Measurements from ENCODE around the gene HIVEP2.
A peak's percentile ranks its signal among the peaks of the same experiment; 100 is the strongest.
"Not testable (repeated sequence)": the region's sequence is repeated elsewhere in the genome, so short reads cannot be mapped to it uniquely, and the experiment has no call there.

HIVEP2 gene, protein sequence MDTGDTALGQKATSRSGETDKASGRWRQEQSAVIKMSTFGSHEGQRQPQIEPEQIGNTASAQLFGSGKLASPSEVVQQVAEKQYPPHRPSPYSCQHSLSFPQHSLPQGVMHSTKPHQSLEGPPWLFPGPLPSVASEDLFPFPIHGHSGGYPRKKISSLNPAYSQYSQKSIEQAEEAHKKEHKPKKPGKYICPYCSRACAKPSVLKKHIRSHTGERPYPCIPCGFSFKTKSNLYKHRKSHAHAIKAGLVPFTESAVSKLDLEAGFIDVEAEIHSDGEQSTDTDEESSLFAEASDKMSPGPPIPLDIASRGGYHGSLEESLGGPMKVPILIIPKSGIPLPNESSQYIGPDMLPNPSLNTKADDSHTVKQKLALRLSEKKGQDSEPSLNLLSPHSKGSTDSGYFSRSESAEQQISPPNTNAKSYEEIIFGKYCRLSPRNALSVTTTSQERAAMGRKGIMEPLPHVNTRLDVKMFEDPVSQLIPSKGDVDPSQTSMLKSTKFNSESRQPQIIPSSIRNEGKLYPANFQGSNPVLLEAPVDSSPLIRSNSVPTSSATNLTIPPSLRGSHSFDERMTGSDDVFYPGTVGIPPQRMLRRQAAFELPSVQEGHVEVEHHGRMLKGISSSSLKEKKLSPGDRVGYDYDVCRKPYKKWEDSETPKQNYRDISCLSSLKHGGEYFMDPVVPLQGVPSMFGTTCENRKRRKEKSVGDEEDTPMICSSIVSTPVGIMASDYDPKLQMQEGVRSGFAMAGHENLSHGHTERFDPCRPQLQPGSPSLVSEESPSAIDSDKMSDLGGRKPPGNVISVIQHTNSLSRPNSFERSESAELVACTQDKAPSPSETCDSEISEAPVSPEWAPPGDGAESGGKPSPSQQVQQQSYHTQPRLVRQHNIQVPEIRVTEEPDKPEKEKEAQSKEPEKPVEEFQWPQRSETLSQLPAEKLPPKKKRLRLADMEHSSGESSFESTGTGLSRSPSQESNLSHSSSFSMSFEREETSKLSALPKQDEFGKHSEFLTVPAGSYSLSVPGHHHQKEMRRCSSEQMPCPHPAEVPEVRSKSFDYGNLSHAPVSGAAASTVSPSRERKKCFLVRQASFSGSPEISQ (N-terminal part only)

DNA sequence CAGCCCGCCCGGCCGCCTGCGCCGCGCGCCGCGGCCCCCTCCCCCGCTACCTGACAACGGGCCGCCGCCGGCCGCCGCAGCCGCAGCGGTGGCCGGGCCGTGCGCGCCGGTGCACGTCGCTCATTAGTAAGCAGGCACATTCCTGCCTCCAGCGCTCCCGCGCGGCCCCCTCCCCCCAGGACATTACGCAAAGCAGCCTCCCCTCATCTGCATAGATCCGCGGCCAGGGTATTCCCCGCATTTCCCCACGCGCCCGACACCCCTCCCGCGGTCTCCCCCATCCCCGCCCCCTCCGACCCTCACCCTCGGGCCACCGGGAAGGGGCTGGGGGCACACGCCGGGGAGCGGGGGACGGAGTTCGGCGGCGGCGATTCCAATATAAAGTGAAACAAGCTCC lies at the start of gene HIVEP2:
HIVEP2 (minus strand) TSS at position 128 of the 397 bp plus-strand sequence. CDS start 170,438 bp downstream, outside the sequence.
- no peak for DNase-seq (ENCODE audit: low spot score)

DNA sequence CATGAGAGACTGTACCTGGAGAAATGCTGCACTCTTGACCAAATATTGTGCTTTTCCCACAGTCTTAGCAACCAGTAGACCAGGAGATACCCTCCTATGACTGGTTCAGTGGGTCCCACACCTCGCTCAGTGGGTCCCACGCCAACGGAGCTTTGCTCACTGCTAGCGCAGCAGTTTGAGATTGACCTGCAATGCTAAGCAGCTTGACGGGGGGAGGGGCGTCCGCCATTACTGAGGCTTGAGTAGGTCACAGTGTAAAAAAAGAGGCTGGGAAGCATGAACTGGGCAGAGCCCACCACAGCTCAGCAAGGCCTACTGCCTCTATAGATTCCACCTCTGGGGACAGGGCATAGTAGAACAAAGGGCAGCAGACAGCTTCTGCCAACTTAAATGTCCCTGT lies 49.0 kb upstream of the HIVEP2 start:
- DNase-seq (ENCODE audit: low spot score): no peak

DNA sequence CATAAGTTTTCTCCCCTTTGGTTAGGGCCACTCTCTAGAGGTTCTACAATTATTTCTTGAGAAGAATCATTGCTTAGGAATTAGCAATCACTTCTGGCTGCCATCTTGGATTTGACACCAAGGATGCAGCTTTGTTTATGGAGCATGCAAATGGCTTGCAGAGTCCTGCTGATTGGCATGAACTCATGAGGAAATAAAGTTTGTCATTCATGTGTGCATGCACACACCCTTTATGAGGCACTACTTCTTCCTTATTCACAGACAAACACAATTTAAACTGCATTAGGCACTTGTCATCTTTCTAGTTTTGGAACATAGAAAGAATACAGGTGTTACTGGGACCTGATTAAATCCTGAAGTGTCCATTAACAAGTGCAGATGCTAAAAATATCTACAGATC lies 42.5 kb upstream of the HIVEP2 start:
- DNase-seq (ENCODE audit: low spot score): no peak

DNA sequence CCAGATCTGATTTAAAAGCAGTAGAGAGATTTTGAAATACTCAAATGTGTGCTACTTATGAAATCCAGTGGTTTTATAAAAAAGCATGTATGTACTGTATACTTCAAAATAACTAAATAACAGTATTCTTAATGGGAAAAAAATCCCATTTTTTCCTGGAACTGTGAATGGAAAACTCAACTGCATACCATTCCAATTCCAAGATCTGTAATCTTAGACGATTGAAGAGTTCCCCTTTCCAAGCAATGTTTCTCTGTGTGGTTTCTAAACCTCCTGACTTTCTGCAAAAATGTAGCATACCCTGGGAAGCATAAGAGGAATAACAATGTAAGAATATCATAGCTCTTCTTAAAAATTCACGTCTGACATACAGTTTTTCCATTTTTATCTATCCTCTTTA lies 40.3 kb upstream of the HIVEP2 start:
- peak; percentile 8 for DNase-seq (ENCODE audit: low spot score)

DNA sequence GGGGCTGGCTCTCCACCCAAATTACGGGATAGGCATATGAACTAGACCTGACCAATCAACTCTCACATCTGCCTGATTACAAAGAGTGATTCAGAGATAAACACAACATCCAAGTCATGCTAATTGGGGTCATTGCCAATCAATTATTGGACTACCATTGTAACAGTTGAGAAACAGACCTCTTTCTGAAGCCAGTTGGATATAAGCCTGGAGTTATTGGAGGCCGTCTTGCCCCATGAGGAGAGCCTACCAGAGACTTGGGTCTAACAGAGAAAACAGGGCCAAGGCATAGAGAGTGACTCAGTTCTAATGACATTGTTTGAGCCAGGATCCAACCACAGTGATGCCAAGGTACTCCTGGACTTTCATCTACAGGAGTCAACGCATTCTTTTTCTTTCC lies 39.4 kb upstream of the HIVEP2 start:
- DNase-seq (ENCODE audit: low spot score): no peak

DNA sequence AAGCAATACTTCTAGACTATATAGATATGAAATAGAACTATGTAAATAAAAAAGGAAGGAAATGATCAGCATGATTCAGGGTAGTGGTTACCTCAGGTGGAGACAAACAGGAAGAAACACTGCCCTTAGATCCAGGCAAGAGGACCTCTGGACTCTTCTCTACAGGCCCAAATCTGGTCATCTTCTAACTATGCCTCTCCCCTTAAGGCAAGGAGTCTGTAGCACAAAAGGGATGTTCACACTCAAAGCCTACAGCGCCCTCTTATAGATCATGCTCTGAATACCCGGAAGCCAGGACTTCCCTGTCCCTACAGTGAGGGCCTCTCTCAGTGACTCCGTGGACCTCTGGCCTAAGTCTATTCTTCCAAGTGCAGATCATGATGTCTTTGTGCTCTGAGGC lies 30.4 kb upstream of the HIVEP2 start:
- no peak for DNase-seq (ENCODE audit: low spot score)

DNA sequence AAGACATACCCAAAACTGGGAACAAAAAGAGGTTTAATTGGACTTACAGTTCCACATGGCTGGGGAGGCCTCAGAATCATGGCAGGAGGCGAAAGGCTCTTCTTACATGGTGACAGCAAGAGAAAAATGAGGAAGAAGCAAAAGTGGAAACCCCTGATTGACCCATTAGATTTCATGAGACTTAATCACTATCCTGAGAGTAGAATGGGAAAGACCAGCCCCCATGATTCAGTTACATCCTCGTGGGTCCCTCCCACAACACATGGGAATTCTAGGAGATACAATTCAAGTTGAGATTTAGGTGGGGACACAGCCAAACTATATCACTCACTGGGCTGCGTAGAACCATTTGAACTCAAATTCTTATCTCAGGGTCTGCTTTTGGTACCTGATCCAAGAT lies 26.0 kb upstream of the HIVEP2 start:
- not testable (repeated sequence) for DNase-seq (ENCODE audit: low spot score)

DNA sequence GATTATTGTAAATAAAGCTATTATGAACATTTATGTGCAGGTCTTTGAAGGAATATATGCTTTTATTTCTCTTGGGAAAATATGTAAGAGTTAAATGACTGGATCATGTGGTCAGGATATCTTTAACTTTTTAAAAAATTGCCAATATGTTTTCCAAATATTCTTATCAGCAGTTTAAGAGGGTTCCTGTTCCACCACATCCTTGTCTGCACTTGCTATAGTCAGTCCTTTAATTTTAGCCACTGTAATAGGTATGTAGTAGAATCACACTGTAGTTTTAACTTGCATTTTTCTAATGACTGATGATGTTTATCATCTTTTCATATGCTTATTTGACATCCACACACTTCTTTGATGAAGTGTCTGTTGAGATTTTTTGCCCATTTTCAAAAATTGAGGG lies 23.6 kb upstream of the HIVEP2 start:
- DNase-seq (ENCODE audit: low spot score): no peak

DNA sequence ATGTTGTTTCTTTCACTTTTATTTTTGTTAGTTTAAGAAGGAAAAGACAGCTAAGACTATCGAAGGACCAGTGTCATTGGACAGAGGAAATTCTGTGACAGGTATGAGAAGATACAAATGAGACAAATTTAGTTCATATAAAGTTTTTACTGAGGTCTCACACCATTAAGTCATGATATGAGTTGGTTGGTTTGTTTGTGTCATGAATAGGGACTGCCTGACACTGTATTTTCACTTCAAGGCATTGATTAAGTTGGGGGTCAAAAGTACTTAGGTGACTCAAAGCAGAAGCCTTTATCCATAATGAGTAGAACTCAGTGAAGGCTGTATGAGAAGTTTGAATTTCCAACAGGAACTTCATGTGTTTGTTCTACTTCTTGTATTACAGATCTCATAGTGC lies 21.3 kb upstream of the HIVEP2 start:
- DNase-seq (ENCODE audit: low spot score): no peak

DNA sequence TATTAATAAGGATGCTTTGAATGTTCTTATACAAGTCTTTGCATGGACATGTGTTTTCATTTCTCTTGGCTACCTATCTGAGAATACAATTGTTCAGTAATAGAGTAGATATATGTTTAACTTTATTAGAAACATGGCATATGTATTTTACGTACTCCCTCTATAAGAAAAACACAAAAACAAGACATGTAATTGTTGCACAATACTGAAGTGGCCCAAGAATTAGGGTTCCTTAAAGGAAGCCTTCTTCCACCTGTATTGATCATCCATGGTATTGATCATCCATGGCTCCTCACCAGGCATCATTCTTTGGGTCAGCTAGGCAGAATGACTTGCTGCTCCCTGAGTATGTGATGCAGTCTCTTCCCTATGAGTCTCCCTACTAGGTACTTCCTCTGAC lies 20.2 kb upstream of the HIVEP2 start:
- DNase-seq (ENCODE audit: low spot score): no peak

DNA sequence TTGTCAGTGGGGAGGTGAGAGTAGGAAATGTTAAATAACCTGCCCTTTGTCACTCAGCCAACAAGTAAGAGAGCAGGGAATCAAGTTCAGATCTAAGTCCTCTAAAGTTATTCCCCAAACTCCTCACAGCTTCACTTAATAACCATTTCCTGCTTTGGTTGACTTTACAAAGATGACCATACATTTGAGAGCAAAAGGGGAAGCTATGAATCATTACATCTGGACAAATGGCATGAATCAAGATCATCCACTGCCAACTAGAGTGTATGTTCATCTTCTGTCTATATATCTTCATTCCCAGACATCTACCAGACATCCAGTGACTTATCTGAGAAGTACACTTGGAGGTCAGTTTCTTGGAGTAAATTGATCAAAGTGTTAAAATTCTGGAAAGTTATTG lies 15.1 kb upstream of the HIVEP2 start:
- no peak for DNase-seq (ENCODE audit: low spot score)

DNA sequence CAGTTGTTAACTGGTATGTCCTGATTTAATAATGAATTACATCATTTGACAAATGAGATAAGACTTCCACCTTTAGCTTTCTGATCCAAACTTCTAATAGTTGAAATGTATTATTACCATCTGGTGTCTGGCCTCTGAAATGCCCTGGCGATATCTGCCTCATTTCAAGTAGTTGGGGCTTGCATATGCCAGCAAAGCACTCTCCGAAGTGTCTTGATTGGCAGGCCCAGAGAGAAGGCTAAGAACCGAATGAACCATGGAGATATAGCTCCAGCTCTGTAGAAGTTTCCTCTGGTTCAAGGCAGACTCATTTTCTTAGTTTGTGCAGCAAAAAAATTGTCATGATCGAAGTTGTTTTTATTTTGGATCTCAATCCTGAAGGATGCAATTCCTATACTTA lies 13.4 kb upstream of the HIVEP2 start:
- DNase-seq (ENCODE audit: low spot score): no peak

DNA sequence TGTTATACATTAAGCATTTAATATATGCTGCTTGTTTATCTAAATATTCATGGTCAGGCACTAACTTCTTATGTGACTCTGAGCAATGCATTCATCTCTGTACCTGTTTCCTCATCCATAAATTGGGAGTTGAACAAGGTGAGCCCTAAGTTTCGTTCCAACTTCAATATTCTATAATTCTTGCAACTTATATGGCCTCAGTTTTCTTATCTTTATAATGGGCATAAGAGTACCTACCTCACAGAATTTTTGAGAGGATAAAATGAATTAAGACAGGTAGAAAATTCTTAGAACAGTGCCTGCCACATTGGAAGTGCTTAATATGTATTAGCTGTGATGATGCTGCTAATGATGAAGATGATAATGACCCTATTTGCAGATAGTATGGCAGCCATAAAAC lies 11.8 kb upstream of the HIVEP2 start:
- no peak for DNase-seq (ENCODE audit: low spot score)

DNA sequence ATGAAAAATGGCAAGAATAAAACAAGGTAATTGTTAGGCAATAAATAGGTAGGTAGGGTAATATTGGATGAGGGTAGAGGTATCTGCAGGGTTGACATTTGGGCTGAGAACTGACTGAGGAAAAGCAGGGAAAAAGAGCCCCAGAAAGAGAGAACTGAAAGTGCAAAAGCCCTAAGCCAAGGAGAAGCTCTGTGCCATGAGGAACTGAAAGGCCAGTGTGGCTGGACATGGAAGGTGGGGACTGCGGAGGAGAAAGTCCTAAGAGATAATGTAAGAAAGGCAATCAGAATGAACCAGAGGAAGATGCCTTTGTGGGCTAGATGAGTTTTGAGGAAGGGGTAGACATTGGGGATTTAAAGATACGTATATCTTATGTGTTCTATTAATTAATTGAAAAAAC lies 9.9 kb upstream of the HIVEP2 start:
- DNase-seq (ENCODE audit: low spot score): no peak

DNA sequence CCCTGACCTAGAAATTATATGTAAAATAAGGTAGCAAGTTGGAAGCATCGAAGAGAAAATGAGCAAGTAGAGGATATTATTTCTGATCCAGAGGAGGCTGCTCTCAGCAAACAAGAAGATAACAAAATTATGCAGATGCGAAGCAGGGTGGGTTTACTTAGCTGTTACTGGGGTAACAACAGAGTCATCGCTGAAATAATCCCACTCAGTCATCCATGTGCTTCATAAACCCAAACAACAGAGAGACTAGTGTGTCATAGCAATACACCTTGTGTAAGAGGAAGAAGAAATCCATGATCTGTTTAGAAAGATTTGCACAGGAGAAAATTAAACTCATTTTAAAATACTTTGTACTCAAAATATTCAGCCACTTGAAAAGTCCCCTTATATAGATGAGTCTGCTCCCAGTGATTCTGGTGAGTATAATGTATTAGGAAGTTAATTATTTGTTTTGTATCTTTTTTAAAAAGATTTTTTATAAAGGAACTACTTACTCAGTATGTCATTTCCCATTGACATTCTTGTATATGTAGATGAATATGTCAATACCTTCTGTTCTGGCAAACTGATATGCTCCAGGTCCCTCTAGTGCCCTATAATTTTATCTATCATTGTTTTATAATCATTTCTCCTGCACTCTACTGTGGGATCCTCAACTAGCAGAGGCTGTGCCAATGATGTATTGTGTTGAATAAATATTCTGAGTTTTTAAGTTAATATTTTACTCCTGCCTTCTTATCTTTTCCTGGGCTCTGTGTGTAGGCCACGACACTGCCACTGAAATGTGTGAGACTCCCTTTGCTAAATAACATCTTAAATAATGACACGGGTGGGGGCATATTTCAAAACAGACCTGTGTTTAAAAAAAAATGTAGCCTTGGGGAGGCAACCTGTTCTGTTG lies 8.6 kb upstream of the HIVEP2 start:
- DNase-seq (ENCODE audit: low spot score): no peak

DNA sequence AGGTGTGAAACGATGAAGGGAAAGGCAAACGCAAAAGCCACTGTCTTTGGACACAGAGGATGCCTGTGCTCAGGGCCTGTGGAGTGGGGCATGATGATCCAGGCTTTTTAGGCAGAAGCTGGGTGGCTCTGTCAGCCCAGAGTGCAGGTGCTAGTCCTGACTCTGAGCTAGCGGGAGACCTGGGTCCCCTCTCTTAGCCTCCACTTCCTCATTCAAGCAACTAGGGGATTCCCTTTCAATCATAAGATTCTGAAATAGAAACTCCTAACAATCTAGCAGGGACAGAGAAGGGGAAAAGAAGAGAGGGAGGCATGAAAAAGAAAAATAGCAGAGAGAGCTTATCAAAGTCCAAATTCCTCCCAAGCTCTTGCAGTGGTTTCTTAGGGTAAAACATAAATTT lies 7.6 kb upstream of the HIVEP2 start:
- DNase-seq (ENCODE audit: low spot score): no peak

DNA sequence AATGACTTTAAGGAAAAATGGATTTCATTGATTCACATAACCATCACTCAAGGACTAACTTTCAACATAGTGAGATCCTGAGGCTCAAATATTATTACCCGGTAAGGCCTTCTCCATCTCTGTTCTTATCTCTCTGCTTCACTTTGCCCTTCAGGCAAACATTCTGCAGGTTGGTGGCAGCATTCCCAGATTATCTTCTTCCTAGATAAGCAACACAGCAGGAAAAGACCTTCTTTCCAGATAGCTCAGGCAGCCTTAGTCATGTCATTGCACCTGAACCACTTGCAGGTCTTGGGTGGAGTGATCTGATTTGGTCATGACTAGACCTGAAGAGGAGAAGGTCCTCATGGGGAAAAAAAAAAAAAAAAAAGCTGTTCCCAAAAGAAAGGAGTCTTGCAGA lies 5.3 kb upstream of the HIVEP2 start:
- DNase-seq (ENCODE audit: low spot score): no peak

DNA sequence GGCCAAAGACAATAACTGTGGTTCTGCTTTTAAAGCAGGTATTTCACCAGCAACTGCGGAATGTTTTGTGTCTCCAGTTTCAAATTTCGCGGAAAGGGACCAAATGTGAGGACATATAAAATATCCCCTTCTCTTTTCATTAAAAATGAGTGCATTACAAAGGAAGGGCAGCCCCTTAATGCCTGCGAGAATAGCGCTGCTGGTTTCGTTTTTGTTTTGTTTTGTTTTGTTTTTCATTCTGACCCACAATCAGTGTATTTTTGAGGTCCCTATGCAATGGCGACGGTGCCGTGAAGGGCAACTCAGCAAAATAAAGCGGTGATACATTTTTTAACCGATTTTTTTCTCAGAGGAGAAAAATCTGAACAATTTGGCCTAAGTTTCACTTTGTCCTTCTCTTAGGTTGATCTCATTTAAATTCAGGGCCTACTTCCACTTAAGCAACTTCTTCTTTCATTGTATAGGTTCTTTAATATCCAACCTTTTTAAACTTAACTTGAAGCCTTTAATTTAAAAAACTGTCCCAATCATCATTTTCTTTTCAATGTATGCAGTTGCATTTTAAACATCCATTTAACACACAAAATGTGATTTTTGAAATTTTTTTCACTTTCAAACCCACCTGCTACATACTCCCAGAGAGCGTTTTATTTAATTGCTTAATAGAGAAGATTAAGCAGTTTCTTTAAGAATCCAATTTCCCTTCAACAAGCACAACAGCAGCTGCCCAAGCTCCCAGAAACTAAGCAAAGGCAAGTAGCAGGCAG lies 2.9 kb upstream of the HIVEP2 start:
- no peak for DNase-seq (ENCODE audit: low spot score)

DNA sequence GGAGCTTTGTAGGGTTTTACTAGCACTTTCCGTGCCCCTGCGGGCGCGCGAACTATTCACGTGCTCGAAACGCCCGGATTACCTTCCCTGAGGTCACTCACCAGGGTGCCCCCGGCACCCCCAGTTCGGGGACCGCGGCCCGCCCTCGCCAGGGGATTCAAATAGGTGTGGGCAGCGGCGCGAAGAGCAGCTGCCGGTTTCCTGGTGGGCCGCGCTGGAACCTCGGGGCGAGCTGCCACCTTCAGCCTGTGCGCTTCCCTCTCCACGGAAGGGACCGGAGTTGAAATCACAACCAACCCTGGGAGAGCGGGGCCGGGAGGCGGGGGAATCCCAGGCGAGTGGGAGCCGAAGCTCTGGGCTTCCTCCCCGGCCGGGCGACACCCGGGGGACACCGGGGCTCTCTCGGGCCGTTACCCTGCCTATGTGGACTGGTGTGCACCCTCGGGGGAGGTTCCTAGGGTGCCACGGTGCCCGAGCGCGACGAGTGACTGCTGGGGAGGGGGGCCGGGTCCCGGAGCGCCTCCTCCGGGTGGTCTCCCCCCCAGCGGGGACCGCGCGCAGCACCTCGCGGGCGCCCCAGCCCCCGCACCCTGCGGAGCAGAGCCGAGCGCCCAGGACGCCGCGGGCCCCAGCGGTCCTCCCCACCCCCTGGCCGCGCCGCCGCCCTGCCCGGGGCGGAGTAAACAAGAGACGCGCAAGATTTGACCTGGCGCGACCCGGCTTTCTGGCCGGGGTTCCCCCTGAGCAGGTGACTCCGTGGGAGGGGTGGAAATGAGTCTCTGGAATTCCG lies 2.1 kb upstream of the HIVEP2 start:
- no peak for DNase-seq (ENCODE audit: low spot score)

Data from COLO829 (cell line).